HG03039 (cell line): ENCODE measurements around the gene FOXJ3.

ENCODE experiments used
- ATAC-seq: cut with Tn5 transposase; IDR thresholded peaks from one replicate; pipeline ENCODE4 v1.9.1; 2021; ENCODE audit warnings: mild to moderate bottlenecking, moderate library complexity; ENCODE audit not compliant: unreplicated experiment

Gene FOXJ3

DNA sequence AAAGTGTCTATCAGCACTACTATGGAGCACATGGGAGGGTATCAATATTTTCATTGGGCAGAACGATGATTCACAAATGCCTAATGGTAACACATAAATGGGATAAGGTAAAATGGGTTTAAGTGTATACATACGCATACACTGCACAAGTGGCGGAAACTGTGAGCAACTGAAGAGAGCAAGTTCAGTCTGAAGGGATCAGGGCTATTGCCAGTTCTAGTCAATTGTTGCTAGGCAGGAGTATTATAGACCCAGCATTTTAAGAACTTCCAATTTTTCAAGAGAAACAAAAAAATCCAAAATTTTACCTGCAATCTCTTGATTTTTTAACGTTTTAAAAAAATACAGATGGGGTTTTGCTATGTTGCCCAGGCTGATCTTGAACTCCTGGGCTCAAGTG is 23.1 kb downstream of the FOXJ3 start:
- no peak for ATAC-seq

DNA sequence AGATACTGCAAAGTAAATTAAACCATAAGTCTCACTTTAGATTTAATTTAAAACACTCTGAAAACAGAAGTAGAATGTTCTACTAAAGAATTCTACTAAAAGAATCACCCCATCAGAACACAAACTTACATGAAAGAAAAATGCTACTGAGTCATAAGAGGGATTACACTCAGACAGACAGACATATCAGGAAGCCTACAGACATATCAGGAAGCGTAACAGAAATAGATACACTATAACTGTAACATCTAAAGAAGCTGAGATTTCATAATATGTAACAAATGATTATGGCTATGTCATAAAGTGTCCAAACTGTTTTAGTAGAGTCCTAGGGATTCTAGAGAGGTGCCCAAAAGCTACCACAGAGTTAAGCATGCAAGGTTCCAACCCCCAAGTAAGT is 23.9 kb downstream of the FOXJ3 start:
- ATAC-seq: no peak

DNA sequence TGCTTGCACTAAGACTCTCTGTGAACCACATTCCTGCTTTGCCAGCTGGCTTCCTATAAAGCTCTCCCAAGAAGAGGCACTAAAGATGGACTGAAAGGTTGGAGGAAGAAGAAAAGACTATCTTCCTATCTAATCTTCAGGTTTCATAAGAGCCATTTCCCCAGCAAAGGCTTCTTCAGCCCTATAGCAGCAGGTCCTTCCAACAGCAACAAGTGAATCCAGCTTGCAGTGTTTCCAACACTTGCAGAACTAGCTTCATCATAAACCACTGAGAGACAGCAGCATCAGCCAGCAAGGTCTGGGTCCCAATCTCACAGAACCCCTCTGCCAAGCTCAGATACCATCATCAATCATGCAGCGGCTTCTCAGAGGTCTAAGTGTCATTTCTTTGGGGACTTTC is 28.1 kb downstream of the FOXJ3 start:
- ATAC-seq: no peak

DNA sequence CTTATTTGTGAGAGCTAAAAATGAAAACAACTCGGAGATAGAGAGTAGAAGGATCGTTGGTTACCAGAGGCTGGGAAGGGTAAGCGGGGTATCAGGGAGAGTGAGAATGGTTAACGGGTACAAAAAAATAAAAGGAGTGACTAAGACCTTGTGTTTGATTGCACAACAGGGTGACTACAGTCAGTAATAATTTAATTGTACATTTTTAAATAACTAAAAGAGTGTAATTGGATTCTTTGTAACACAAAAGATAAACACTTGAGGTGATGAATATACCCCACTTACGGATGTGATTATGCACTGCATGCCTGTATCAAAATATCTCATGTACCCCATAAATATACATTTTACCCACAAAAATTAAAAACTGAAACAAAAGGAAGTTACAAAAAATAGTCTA is 29.4 kb downstream of the FOXJ3 start:
- no peak for ATAC-seq

DNA sequence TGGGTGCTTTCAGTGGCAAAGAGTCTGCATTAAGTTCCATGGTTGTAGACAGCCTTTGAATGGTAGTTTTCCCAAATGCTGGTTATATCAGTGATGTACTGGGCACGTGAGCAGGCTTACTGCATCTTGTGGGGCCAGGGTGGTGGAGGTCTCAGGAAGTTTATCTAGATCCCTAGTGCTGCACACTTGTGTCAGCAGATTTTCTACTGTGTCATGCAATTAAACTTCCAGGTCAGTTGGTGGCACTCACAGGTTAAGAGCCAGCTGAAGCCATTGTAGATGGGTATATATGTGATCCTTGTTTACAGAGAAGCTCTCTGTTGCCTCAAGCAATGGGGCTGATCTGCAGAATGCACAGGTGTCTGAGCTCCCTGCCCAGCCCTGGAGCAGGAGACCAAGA is 33.0 kb downstream of the FOXJ3 start:
- no peak for ATAC-seq

DNA sequence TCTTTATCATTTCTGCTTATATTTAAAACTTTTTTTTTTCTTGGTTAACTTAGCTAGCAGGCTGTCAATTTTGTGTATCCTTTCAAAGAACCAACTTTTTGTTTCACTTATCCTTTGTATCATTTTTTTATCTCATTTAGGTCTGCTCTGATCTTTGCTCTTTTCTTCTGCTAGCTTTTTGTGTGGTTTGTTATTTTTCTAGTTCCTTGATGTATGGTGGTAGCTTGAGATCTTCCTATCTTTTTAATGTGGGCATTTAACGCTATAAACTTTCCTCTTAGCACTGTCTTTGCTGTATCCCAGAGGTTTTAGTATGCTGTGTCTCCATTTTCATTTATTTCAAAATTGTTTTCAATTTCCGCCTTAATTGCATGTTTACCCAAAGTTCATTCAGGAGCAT is 36.5 kb downstream of the FOXJ3 start:
- ATAC-seq: no peak

DNA sequence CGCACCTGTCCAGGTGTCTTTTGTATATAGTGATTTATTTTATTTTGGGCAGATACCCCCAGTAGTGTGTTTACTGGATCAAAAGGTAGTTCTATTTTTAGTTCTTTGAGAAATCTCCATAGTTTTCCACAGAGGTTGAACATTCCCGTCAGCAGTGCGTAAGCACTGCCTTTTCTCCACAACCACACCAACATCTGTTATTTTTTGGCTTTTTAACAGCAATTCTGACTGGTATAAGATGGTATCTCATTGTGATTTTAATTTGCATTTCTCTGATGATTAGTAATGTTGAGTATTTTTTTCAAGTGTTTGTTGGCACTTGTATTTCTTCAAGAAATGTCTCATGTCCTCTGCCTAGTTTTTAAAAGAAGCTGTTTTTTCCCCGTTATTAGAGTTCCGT is 39.2 kb downstream of the FOXJ3 start:
- no peak for ATAC-seq

DNA sequence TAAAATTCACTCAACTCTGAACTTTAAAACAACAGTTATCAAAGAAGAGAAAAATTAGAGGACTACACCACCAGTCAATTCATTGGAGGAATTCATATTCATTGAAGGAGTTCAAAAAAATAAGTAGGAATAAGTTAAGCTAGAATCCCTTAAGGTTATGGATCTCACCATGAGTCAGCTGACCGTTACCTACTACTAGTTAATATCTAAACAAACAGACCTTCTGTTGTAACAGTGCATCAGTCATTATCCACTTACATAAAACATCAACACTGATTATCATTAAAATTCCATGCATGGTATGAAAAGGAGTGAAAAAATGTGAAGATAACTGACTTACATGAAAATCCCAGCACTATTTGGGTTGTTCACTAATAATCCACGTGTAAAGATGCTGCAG is 44.9 kb downstream of the FOXJ3 start:
- ATAC-seq: no peak

DNA sequence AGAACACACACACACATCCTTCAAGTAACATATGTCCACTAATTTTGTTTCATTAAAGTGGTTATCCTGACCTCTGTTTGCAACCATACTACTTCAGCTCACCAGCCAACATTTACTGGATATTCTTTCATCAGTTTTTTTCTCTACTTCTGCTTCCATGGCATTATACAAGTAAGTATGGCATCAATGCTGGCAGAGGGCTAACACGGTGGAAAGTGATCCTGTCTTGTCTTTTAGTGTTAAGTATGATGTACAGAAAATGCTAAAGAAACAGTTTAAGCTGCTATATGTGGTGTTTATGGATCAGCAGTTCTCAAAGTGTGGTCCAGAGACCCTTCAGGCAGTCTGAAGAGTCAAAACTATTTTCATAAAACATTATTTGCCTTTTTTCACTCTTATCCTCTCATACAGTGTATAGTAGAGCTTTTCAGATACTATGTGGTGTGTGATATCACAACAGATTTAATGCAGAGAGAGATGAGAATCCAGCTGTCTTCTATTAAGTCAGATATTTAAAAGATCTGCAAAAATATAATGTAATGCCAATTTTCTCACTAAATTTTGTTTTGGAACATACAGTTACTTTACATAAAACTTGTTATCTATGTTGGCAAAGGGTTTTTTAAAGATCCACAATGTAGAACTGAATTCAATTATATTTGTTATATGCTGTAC is 46.6 kb downstream of the FOXJ3 start:
- no peak for ATAC-seq

DNA sequence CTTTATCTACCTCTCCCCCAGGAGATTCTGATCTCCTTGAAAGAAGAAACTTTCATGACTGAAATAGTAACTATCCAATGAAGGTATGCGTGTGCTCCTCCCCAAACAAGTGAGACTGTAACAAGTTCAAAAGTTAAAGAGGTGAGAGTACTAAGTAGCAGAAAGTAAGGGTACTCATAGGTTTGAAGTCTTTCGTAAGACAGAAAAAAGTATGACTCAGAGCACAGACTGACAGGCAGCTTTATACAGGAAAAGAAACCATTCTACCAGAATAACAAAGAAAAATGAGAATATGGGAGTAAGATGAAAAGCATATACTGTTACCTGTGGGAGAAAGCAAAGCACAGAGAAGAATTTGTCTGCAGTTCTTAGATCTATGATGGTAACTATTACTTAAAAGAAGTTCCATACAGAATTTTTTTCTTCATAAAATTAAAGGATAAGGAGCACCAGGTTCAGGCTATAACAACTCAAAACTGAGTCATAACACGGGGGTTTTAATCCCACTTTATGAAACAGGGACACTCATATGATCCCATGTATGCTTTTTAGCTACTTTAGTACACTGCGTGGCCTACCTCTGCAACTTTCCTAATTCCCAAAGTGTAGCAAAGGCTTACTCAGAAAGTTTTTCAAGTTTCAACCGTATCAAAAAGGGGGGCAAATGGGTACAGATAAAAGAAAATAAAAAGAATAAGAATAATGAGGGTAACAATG is 52.0 kb downstream of the FOXJ3 start:
- no peak for ATAC-seq

DNA sequence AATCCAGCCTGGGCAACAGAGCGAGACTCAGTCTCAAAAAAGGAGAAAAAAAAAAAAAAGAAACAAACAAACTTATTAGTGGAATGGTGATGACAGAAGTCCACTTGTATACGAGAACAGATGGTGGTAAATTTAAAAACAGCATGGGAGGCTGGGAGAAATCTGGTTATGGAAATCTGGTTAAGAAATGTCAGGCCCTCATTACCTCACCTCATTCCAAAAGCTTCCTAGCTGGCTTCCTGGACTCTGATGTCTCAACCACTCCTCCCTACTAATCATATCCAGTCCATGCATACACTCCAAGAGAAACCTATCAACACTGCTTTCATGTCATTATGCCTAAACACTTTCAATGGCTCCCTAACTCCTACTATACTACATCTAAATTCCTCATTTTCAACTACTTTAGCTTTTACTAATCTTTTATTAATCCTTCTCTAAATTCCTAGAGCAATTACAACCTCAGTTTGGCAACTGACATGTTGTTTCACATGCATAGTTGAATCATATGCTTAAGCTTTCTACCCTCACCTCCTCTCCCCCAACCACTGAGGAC is 52.9 kb downstream of the FOXJ3 start:
- no peak for ATAC-seq

DNA sequence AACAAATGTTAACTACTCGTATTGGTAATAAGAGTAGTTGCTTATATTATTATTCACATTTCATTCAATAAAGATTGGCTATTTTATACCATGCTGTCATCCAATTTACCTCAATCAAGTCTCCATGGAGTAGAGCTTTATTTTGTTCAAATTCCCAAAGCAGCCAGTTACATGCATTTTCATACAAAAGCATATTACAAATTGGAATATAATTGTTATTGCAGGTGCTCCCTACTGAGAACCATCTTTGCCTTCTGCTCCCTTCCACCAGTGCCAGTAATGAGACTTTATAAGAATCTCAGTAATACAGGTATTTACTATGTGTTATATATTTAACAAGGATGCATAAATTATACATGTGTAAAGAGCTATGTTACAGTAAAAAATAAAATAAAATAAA is 54.2 kb downstream of the FOXJ3 start:
- no peak for ATAC-seq

DNA sequence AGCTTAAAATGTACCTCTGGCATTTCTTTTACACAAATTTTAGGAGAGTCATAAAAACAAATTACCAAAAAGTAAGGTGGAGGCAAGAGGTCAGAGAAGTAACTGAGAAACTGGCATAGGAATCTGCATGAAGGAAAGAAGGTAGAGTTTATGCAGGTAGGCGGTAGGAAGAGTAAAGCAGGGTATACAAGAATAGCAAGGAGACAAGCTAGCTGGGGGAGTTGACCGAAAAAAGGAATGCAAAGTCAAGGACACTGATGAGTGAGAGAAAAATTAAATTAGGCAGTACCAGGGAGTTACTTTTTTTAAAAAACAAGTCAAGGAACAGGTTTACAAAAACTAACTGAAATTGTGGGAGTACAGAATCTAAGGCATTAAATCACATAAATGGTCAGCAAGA is 56.0 kb downstream of the FOXJ3 start:
- ATAC-seq: no peak

DNA sequence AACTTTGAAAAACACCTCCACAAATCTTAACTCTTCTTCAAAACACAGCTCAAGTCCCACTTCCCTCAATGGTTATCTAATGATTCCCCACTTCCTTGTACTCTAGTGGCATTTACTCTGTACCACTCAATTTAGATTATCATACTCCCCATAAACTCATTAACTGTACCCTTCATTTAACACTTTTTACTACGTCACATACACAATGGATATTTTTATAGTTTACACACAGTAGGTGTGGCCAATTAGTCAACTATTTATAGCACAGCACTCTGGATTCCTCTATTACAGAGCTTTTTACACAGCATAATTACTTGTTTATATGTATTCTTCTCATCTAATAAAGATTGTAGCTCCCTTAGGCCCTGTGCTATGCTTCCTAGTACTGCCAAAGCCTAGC is 62.1 kb downstream of the FOXJ3 start:
- no peak for ATAC-seq

DNA sequence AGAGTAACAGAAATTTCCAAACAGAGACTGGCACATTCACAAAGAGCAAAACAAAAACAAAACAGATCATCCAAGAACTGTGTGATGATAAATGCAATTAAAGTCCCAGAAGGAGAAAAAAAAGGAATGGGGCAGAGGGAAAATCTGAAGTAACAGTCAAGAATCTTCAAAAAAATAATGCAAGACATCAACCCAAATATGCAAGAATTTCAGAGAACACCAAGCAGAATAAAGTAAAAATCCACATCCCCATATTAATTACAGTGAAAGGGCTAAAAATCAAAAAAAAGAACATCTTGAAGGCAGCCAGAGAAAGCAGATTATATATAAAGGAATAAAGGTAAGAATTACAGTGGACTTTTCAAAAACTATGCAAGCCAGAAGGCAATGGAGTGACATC is 67.1 kb downstream of the FOXJ3 start:
- ATAC-seq: no peak

DNA sequence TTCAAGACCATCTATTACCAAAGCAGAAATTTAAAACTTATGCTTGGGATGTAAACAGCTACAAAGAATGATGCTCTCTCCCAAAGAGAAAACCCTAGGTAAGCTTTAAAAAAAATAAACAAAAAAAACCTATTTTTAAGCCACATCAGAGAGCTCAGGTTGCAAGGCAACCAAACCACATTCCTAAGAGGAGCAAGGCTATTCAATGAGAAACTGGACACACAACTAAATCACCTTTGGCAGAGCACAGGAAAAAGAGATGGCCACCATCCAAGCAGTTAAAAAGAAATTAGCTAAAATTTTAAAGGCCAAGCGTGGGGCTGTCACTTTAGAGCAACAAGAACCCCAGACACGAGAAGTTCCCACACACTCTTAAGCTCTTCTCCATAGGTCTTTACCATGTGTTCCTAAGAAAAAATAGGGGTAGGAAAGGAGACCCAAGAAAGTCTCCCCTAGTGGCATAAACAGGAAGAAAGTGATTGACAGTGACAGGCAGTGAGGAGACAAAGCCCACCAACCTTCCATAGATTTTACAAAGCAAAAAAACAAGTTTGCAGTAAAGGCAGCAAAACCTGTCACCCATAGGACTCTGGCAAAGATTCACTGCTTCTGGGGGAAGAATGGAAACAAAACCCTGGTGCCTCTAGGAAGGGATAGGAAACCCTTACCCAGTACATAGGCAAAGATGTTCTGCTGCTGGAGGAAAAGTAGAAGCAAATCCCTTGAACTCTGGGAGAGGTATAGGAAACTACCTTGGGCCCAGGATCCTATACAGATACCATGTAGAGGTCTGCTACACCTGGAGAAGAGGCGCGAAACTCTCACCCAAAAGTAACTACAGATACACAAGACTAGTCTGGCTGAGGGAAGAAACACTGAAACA is 68.5 kb downstream of the FOXJ3 start:
- no peak for ATAC-seq

DNA sequence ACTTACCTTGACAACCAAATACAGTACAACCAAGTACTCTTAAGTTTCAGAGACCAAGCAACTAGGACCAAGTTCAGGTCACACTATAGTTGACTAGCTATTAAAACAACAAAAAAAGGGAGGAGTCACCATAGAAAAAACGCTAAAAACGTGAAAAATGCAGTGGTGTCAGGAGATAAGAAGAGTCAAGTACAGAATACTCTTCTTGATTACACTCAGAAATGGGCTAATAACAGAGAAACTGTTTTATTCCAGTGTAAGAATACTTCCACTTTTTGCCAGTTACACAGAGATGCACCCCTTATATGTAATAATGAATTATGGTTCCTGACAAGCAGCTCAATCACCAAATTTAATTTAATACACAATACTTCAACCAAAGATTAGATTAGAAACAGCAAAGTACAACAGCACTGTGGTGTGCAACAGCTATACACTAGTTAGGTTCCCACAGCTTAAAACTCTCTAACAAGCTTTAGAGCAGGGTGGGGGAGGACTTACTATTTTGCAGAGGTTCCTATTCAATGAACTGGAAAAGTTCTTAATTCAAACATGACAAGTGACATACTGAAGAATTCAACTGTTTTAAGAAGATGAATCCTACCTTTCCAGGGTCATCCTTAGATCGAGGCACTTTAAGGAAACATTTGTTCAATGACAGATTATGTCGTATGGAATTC is 70.4 kb downstream of the FOXJ3 start:
- no peak for ATAC-seq

DNA sequence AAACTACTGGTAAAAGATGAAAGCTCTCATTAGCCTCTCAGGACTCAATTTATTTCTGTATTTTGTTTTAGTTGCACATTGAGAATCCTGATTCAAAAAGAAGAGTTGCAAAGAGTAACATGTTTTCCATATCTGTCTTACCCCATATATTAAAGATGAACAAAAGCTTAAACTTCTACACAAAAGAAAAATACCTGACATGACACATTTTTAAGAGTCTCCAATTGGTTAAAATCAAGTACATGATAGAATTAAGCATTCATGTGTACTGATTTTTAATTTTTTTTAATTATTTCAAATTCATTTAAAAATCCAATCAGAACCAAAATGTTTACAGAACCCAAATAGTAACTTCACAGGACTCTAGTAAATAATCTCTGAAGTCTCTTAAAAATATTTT is 72.0 kb downstream of the FOXJ3 start:
- no peak for ATAC-seq

DNA sequence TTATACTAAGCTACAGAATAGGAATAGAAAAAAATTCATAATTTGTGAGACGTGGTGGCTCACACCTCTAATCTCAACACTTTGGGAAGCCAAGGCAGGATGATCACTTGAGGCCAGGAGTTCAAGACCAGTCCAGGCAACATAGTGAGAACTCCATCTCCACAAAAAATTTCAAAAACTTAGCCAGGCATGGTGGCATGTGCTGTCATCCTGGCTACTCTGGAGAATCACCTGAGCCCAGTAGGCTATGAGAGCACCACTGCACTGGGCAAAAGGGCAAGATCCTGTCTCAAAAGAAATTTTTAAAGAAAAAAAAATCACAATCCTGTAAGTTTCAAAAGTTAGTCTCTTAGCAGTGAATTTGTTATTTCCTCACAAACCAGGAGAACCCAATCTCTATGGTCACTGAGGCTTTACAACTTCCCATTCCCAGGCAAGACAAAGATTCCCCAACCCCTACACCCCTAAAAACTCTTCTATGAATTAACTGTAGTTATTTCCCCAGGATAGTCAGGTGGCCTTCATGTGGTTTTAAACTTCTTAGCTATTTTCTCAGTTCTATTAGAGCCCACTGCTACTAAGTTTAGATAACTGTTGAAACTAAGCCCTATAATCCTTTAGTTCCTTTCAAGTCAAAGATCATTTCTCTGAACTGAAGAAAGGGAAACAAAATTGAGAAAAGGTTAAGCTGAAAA is 74.5 kb downstream of the FOXJ3 start:
- ATAC-seq: no peak

DNA sequence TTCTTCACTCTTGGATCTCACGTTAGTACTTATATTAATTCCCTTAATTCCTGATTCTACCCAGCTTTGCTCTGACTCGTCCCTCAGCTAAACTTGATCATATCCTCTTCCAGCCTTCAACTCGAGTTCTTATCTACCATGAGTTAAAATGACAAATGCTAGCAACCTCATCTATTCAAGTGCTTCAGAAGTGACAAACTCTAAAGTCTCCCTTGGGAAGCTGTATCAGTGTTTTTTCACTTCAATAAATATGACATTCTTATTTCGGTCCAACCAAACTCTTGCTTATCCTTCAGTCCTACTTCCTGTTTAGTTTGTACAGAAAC is 75.3 kb downstream of the FOXJ3 start:
- no peak for ATAC-seq
